CD4-positive, alpha-beta T cell treated with Interleukin-6 for 4 hours (primary cell): ENCODE measurements around the gene FEM1B.

Experiments used
- DNase-seq: peaks from one replicate; pipeline ENCODE4 v3.0.0-alpha.2; 2020; ENCODE audit warnings: mixed read lengths

FEM1B gene

DNA sequence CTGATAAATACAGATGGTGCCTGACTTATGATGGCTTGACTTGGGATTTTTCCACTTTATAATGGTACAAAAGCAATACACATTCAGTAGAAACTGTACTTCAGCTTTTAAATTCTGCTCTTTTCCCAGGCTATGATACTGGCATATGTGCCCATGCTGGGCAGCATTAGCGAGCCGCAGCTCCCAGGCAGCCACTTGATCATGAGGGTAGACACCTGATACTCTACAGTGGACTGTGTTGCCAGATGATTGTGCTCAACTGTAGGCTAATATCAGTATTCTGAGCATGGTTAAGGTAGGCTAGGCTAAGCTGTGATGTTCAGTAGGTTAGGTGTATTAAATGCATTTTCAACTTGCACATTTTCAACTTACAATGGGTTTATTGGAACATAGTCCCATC, 17.7 kb upstream of the FEM1B start:
- DNase-seq, result no peak

- DNase-seq, result no peak
Observed at GRCh38 chr15:68261241-68261640, 16.3 kb upstream of the FEM1B start.

DNA sequence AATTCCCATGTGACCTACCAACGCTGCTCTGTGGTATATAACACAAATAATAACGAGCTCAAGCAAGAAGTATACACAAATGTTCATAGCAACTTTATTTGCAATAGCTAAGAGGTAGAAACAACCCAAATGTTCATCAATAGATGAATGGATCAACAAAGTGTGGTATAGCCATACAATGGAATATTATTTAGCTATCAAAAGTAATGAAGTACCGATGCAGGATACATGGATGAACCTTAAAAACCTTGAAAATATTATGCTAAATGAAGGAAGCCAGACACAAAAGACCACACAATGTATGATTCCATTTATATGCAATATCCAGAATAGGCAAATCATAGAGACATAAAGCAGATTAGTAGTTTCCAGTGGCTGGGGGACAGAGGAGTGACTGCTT, 15.6 kb upstream of the FEM1B start:
- DNase-seq, result no peak

DNA sequence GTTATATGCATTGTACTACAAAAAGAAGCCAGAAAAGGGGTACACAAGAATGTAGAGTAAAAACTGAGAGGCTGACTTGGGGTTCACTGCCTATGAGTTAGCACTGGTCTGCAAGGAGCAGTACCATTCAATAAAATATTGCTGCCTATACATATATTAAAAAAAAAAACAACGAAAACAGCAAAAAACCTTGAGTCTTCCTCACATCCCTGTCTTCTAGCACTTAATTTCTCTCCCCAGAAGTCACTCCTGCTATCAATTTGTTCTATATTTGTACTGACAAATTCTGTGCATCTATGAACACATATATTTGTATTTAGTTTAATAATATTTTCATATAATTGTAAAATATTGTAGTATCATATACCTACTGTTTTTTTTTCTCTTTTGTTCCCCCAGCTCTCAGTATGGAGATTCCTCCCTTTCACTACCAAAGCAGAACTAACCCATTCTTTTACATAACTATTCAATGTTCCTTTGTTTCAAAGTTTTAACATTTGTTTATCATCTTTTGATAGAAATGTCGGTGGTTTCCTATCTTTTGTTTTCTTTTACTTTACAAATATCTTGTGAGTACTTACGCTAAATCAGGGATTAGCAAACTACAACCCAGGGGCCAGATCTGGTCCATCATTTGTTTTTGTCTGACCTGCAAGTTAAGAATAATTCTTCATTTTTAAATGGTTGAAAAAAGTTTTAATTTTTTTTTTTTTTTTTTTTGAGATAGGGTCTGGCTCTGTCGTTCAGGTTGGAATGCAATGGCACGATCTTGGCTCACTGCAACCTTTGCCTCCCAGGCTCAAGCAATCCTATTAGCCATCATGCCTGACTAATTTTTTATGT, 14.8 kb upstream of the FEM1B start:
- DNase-seq, result no peak

GRCh38 chr15:68264282-68264681, 13.3 kb upstream of the FEM1B start:
- DNase-seq, result no peak

GRCh38 chr15:68265081-68265480, 12.5 kb upstream of the FEM1B start:
- DNase-seq, result no peak

DNA sequence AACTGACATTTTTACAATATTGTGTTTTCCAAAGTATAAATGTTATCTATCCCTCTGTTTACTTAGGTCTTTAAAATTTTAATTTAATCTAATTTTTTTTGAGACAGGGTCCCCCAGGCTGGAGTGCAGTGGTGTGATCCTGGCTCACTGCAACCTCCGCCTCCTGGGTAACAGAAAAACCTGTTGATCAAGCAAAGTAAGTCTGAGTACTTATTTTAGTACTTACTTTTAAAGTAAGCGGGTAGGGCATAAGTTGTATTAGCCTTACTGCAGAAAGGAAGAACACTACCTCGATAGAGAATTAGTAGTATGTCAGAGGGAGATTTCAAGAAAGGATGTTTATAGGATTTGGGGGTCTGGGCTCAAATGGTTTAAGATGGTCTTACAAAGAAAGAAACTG, 11.9 kb upstream of the FEM1B start:
- no peak for DNase-seq

- no peak for DNase-seq
Observed at GRCh38 chr15:68268405-68268804, 9.1 kb upstream of the FEM1B start.

DNA sequence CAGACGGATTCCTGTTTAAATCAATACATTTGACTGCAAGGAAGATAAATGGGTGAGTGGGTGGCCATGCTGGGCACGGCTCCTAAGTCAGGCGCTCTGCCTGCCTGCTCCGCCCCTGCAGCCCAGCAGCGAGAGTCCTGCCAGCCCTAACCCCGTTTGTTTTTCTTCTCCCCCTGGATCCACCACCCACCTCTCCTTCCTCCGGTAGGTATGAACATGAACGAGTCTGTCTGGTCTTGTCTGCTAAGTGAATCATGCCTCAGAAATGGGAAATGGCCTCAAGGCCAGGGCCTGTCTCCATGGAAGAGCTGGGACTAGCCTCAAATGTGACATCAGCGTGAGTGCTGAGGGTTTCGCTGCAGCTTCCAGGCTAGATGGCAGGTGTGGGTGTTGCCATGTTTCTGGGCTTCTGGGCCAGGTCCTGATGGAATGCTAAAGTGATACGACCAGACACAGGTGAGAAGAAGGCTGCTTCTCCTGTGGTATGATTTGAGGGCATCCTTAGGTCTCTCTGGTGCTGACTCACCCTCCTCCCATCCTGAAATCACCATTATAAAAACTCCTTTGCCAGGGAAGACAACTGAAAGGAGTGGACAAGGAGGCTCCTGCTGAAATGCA, 5.6 kb upstream of the FEM1B start:
- no peak for DNase-seq

DNA sequence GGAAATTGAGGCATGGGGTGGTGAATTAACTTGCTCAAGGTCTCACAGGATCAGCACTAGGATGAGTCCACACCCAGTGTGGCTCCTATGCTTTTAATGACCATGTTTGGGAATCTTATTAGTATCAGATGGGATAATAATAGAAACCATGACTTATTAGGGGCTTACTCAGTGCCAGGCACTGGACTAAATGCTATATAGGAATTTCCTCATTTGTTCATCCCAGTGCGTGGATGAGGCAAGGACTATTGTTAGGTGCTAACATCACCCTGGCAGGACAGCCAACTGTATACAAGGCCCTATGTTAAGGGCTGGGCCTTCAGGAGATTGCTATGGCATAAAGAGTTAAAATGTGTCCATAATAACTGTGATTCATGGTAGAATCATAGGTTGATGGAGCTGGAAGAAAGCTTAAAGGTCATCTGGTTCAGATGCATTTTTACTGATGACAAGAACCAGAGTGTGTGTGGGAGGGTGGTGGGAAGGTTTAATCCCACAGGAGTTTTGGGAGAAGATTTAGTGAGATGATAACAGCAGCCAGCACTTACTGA, 4.7 kb upstream of the FEM1B start:
- no peak for DNase-seq

GRCh38 chr15:68274201-68274848, 3.2 kb upstream of the FEM1B start:
- no peak for DNase-seq

GRCh38 chr15:68275165-68275746, 2.3 kb upstream of the FEM1B start:
- no peak for DNase-seq

GRCh38 chr15:68276668-68277067, 877 bp upstream of the FEM1B start:
- no peak for DNase-seq

GRCh38 chr15:68277131-68277602, 378 bp upstream of the FEM1B start:
- DNase-seq, result no peak

DNA sequence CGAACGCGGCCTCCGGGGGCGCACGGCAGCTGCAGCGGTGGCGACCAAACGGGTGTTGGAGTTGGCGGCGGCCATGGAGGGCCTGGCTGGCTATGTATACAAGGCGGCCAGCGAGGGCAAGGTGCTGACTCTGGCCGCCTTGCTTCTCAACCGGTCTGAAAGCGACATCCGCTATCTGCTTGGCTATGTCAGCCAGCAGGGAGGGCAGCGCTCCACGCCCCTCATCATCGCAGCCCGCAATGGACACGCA, 725 bp downstream of the FEM1B start:
- no peak for DNase-seq

GRCh38 chr15:68278595-68279405, 1.3 kb downstream of the FEM1B start:
- no peak for DNase-seq

DNA sequence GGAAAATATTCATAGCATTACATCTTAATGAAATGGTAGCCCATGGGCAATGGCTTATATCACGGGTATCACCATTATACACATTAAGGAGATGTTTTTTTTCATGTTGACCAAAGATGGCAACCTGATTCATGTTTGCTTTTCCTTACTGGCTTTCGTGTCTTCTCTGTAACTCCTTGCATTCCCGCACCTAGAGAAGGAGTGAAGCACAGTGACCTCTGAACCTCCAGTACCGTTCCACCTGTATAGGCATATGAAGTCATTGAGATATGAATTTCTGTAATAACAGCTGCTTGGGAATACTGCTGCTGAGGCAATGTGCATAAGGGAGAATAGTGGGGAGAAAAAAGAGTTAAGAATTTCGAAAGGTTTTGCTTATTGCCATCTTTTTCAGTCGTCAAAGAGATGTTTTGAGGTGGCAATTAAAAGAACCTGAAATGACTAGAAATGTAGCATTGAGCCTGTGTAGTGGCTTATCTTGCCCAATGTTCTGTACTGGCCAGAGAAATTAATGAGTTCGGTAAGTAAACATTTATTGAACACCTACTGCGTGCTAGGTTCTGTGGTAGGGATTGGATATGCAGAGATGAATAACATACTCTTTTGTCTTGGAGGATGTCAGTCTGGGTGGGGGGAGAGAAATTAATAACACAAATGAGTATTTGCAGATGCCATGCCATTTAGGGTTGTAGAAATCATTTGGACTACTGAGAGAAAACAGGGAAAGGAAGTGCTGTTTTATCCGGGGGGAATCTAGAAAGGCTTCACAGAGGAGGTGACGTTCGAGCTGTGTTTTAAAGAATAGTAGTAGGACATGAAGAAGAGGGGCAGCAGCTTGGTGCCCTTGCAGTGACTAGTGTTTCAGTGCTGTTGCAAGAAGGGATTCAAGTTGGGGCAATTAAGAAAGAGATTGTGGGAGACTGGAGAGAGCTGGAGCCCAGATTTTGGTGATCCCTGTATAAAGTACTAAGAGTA, 2.5 kb downstream of the FEM1B start:
- DNase-seq, result no peak

- DNase-seq, result no peak
Observed at GRCh38 chr15:68281008-68281407, 3.5 kb downstream of the FEM1B start.

DNA sequence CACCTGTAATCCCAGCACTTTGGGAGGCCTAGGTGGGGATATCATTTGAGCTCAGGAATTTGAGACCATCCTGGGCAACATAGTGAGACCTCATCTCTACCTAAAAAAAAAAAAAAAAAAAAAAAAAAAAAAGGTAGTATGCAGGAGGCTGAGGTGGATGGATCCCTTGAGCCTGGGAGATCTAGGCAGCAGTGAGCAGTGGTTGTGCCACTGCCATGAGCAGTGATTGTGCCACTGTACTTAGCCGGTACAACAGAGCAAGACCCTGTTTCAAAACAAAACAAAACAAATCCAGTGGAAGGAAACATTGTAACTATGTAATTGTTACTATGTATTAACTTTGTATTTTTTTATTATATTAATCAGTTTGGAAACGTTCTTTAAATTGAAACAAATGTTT, 5.9 kb downstream of the FEM1B start:
- DNase-seq, result no peak

- no peak for DNase-seq
Observed at GRCh38 chr15:68284616-68285258, 7.2 kb downstream of the FEM1B start.
